ENCODE results near the gene NTN3. TPM values are rescaled to one million over a fixed set of nuclear protein-coding genes. Genes with fewer than 3 reads are reported as not detected.

The NTN3 gene
- total and polyA plus RNA-seq, 2 of the 8 experiments (the other 6 are each of a cell fraction or from before 2014, with no cell fraction given), result 0.30 to 0.34 TPM

- Histone ChIP-seq H3K23ac (ENCODE audit: insufficient read length) (no peak overlapping the region), H2BK20ac (ENCODE audit: low read length) (no peak overlapping the region), H3K4me3 (ENCODE audit: extremely low read depth in 1 of 4, insufficient read depth in 2 of 4, low read depth in 3 of 4, low read length in 4 of 4) (no peak overlapping the region), H3K79me2 (ENCODE audit: control insufficient read depth in 1 of 2, insufficient read depth in 2 of 2, low read length in 2 of 2) (peaks cover 0 to 3% of the 10 kb centered on the region in 2 experiments; a peak in 2 of 4 replicates), H3K14ac (ENCODE audit: insufficient read length) (no peak overlapping the region), H2AK5ac (ENCODE audit: low read depth, low read length) (no peak overlapping the region), H3K18ac (ENCODE audit: extremely low read depth, low read length) (no peak overlapping the region), H3K4ac (replicated peaks; ENCODE audit: insufficient read length, low read depth, low read length) (no peak overlapping the region), H3K4me2 (ENCODE audit: insufficient read depth in 1 of 2, low read depth in 2 of 2, low read length in 2 of 2) (no peak overlapping the region), H3K36me3 (ENCODE audit: control insufficient read depth in 2 of 4, insufficient read depth in 4 of 4, low read length in 3 of 4) (peaks cover 0 to 16% (median 8%) of the 10 kb centered on the region in 4 experiments; a peak in 4 of 8 replicates), H3K9ac (replicated peaks in 1 of 4; ENCODE audit: extremely low read depth in 1 of 4, low read depth in 3 of 4, low read length in 3 of 4) (no peak overlapping the region; a peak in 1 of 7 replicates), H3K27ac (ENCODE audit: low read depth, low read length) (no peak overlapping the region), H4K5ac (ENCODE audit: insufficient read length, low read depth, low read length) (no peak overlapping the region), H3K23me2 (ENCODE audit: low read depth, low read length) (peaks cover 12% of the 10 kb centered on the region; the same call in 1 of the 2 replicates), H3K27me3 (replicated peaks in 1 of 4; ENCODE audit: control insufficient read depth in 3 of 4, extremely low read depth in 1 of 4, insufficient read depth in 3 of 4, low read length in 3 of 4) (peaks cover 4 to 27% (median 23%) of the 10 kb centered on the region in 4 experiments), H2BK120ac (replicated peaks; ENCODE audit: low read depth, low read length) (no peak overlapping the region), H4K20me1 (replicated peaks in 1 of 2; ENCODE audit: control insufficient read depth in 1 of 2, insufficient read depth in 2 of 2, low read length in 2 of 2) (peaks cover 2 to 5% of the 10 kb centered on the region in 2 experiments), H3K79me1 (ENCODE audit: low read depth, low read length) (peaks cover 8% of the 10 kb centered on the region), H3K56ac (replicated peaks; ENCODE audit: insufficient read length, low read depth, low read length) (no peak overlapping the region), H4K91ac (replicated peaks; ENCODE audit: insufficient read length, low read length) (no peak overlapping the region), H2BK12ac (ENCODE audit: low read depth, low read length) (no peak overlapping the region), H2BK5ac (ENCODE audit: low read depth, low read length) (no peak overlapping the region), H3K9me3 (ENCODE audit: insufficient read depth in 2 of 2, low read depth in 1 of 2, low read length in 1 of 2) (no peaks in the 10 kb centered on the region), H2AFZ (ENCODE audit: low read length) (no peak overlapping the region), H4K8ac (ENCODE audit: extremely low read depth, insufficient read depth, low read length) (no peak overlapping the region), H3K4me1 (replicated peaks in 1 of 4; ENCODE audit: control insufficient read depth in 3 of 4, insufficient read depth in 4 of 4, low read length in 3 of 4) (peaks cover 0 to 32% (median 22%) of the 10 kb centered on the region in 4 experiments; a peak in 6 of 7 replicates), H2BK15ac (ENCODE audit: low read length) (no peak overlapping the region)
- WGBS, 2 experiments (ENCODE audit: extremely low coverage in 1 of 2, insufficient coverage in 1 of 2, insufficient read length in 1 of 2, insufficient replicate concordance in 2 of 2, low coverage in 1 of 2, low lambda C conversion rate in 2 of 2, missing lambda C conversion rate in 1 of 2), result 87% methylated on average over 12 of the region's 12 CpGs; no CpG with 5 or more reads in 1 of the 2 experiments
- ChIA-PET POLR2A (ENCODE audit: partially characterized antibody) (interaction anchor here (0.7 to 1.4 kb wide), 5 partner anchors 9 to 220 kb away, joined by 3 to 4 read pairs (median 3); partner anchors contain the start of gene AMDHD2), CTCF (ENCODE audit: partially characterized antibody) (interaction anchor here (1.0 kb wide), 1 partner anchor 13 kb away, joined by 3 read pairs; no protein-coding TSS in a partner anchor)
- DNase-seq (ENCODE audit: low read depth in 1 of 2, low spot score in 2 of 2) (peak in 1 of 2 experiments; percentile 63), FAIRE-seq (no peak)
- no peak for TF ChIP-seq TEAD4 (IDR thresholded peaks at IDR 0.05; ENCODE audit: low read depth, low read length)
- no peak for TF ChIP-seq SIRT6 (IDR thresholded peaks at IDR 0.05; ENCODE audit: low read length)
- TF ChIP-seq RAD21 (IDR thresholded peaks at IDR 0.05 in 1 of 2, conservative IDR thresholded peaks at IDR 0.05 in 1 of 2; ENCODE audit: low read depth in 2 of 2, low read length in 2 of 2), result peak; percentile 41 to 52; a peak in 3 of 4 replicates
- TF ChIP-seq SUZ12 (IDR thresholded peaks at IDR 0.05; ENCODE audit: low read length), result no peak
- no peak for TF ChIP-seq SAP30 (IDR thresholded peaks at IDR 0.05; ENCODE audit: insufficient read depth, insufficient replicate concordance, low read length)
- TF ChIP-seq ZNF274 (IDR thresholded peaks at IDR 0.05; ENCODE audit: borderline replicate concordance, extremely low read depth, low read length), result no peak
- TF ChIP-seq NANOG (IDR thresholded peaks at IDR 0.05; ENCODE audit: insufficient read depth, low read depth, low read length, poor library complexity, severe bottlenecking), result no peak
- no peak for TF ChIP-seq POU5F1 (IDR thresholded peaks at IDR 0.05; ENCODE audit: low read depth, low read length)
- peak; percentile 82; the same call in 1 of the 2 replicates for TF ChIP-seq EGR1 (IDR thresholded peaks at IDR 0.05; ENCODE audit: borderline replicate concordance, low read depth, low read length)
Measured at GRCh38 chr16:2465653-2466415, 5.3 kb upstream of the NTN3 start.
